Body of pancreas (tissue), 4 donors: ENCODE data around the gene RPL22. TPM values are rescaled to one million over a fixed set of nuclear protein-coding genes. Genes with fewer than 3 reads are reported as not detected.

ENCODE experiments used
- ATAC-seq: fragments of 150-250 bp; one replicate; pipeline ENCODE4 v1.9.1; 2016
- DNase-seq, 4 donors: peaks; one replicate each; pipeline ENCODE4 v3.0.0-alpha.2; 2019
- H3K27ac ChIP-seq, 4 donors: fragments of 200-600 bp; sonication (generic); 1 replicate in 3 of 4; 2 replicates in 1 of 4; pipeline versions ENCODE4 v1.5.1 to v1.6.1; 2016 to 2019; ENCODE audit warnings: mild to moderate bottlenecking in 1 of 4, mixed read lengths in 1 of 4, moderate library complexity in 1 of 4
- H3K27me3 ChIP-seq, 2 donors: fragments of 200-600 bp; sonication (generic); one replicate each; pipeline ENCODE4 v1.6.0; 2016; ENCODE audit warnings: mild to moderate bottlenecking in 1 of 2
- H3K36me3 ChIP-seq, 2 donors: fragments of 200-600 bp; sonication (generic); replicated peaks in 1 of 2; 2 replicates each; pipeline ENCODE4 v1.5.1; 2016; ENCODE audit warnings: low read depth in 2 of 2; ENCODE audit not compliant: insufficient read depth in 1 of 2
- H3K4me1 ChIP-seq: fragments of 200-600 bp; sonication (generic); one replicate; pipeline ENCODE4 v1.6.0; 2016
- H3K4me3 ChIP-seq, 2 donors: fragments of 200-600 bp; sonication (generic); 1 replicate in 1 of 2; 2 replicates in 1 of 2; pipeline ENCODE4 v1.5.1; 2016 to 2019
- H3K9me3 ChIP-seq, 3 donors: fragments of 200-600 bp; sonication (generic); 1 replicate in 2 of 3; 2 replicates in 1 of 3; pipeline ENCODE4 v1.5.1; 2016
- CTCF ChIP-seq, 7 experiments: fragments of 450-650 bp in 4 of 7; fragments of 200-600 bp in 3 of 7; sonication (generic) in 3 of 7; IDR thresholded peaks; one replicate each; pipeline ENCODE4 v1.5.1; 2016 to 2019; ENCODE audit warnings: antibody characterized with exemption in 7 of 7
- POLR2A ChIP-seq, 3 donors: fragments of 450-650 bp; IDR thresholded peaks; one replicate each; pipeline ENCODE4 v1.6.1; 2016; ENCODE audit warnings: antibody characterized with exemption in 3 of 3, mild to moderate bottlenecking in 2 of 3
- WGBS, 2 donors: methylation state at CpG; one replicate each; pipeline ENCODE4 v1.1.5; 2017; 5-methylcytosine and 5-hydroxymethylcytosine counted together
- intact Hi-C: fragments of 100-400 bp; cut with DNase I; formaldehyde crosslinking; loops from one replicate; pipeline ENCODE4 v1.15.1; 2023
- total RNA-seq, 2 donors: library from RNA; depleted of rRNA; stranded (reverse); fragments of >200 nt; gene quantifications; one replicate each; pipeline ENCODE4 v1.1.0, GENCODE V29; 2016

RPL22 gene
- total RNA-seq, 2 donors from 2014 or later, result 112 to 148 TPM

GRCh38 chr1:6162341-6162740 is 37.1 kb downstream of the RPL22 start:
- Histone ChIP-seq H3K9me3 (no peaks in the 10 kb centered on the region), H3K27me3 (no peaks in the 10 kb centered on the region), H3K36me3 (no peaks in the 10 kb centered on the region), H3K27ac (no peak overlapping the region), H3K4me3 (no peak overlapping the region), H3K4me1 (no peaks in the 10 kb centered on the region)
- intact Hi-C loops, result no loop called here
- TF ChIP-seq POLR2A (IDR thresholded peaks at IDR 0.05), result no peak
- TF ChIP-seq CTCF (IDR thresholded peaks at IDR 0.05), result no peak
- 70 to 79% methylated on average over 7 of the region's 7 CpGs for WGBS, 2 donors
- DNase-seq (no peak), ATAC-seq (no peak)

- Histone ChIP-seq H3K9me3 (no peaks in the 10 kb centered on the region), H3K4me3 (no peak overlapping the region), H3K27me3 (no peaks in the 10 kb centered on the region), H3K36me3 (no peaks in the 10 kb centered on the region), H3K27ac (no peak overlapping the region), H3K4me1 (no peaks in the 10 kb centered on the region)
- 64 to 66% methylated on average over 8 of the region's 8 CpGs for WGBS, 2 donors
- no peak for TF ChIP-seq POLR2A (IDR thresholded peaks at IDR 0.05)
- no peak for ATAC-seq
- intact Hi-C loops, result no loop called here
- no peak for DNase-seq
These were observed 41.2 kb downstream of the RPL22 start for GRCh38 chr1:6158181-6158580.

GRCh38 chr1:6157528-6158174 is 41.7 kb downstream of the RPL22 start:
- Histone ChIP-seq H3K4me1 (no peaks in the 10 kb centered on the region), H3K4me3 (no peak overlapping the region), H3K27me3 (no peaks in the 10 kb centered on the region), H3K27ac (no peak overlapping the region), H3K36me3 (no peaks in the 10 kb centered on the region), H3K9me3 (no peaks in the 10 kb centered on the region)
- intact Hi-C loops, result no loop called here
- ATAC-seq, result no peak
- TF ChIP-seq CTCF (IDR thresholded peaks at IDR 0.05), result no peak
- no peak for TF ChIP-seq POLR2A (IDR thresholded peaks at IDR 0.05)
- no peak for DNase-seq
- 39 to 44% methylated on average over 14 to 15 of the region's 15 CpGs for WGBS, 2 donors

GRCh38 chr1:6157132-6157527 is 42.3 kb downstream of the RPL22 start:
- Histone ChIP-seq H3K36me3 (no peaks in the 10 kb centered on the region), H3K4me3 (no peak overlapping the region), H3K9me3 (no peaks in the 10 kb centered on the region), H3K27ac (no peak overlapping the region), H3K27me3 (no peaks in the 10 kb centered on the region), H3K4me1 (no peaks in the 10 kb centered on the region)
- 36 to 60% methylated on average over 1 to 2 of the region's 2 CpGs for WGBS, 2 donors
- no peak for ATAC-seq
- TF ChIP-seq CTCF (IDR thresholded peaks at IDR 0.05) (no peak), POLR2A (IDR thresholded peaks at IDR 0.05) (no peak)
- intact Hi-C loops, result no loop called here
- no peak for DNase-seq

- no peak for TF ChIP-seq CTCF (IDR thresholded peaks at IDR 0.05)
- no peak for TF ChIP-seq POLR2A (IDR thresholded peaks at IDR 0.05)
- H3K4me1 ChIP-seq, result no peaks in the 10 kb centered on the region
- 60 to 70% methylated on average over 7 to 26 of the region's 26 CpGs for WGBS, 2 donors
- no peak overlapping the region for H3K4me3 ChIP-seq
- H3K27me3 ChIP-seq, result no peaks in the 10 kb centered on the region
- DNase-seq, result no peak
- ATAC-seq, result no peak
- intact Hi-C loops, result no loop called here
- H3K36me3 ChIP-seq, result no peaks in the 10 kb centered on the region
- no peak overlapping the region for H3K27ac ChIP-seq
- no peaks in the 10 kb centered on the region for H3K9me3 ChIP-seq
These were observed 44.7 kb downstream of the RPL22 start for GRCh38 chr1:6154525-6155319.
